GM23338 (cell line): ENCODE results near the gene RFESD. TPM values are rescaled to one million over a fixed set of nuclear protein-coding genes. Genes with fewer than 3 reads are reported as not detected.

Source experiments
- ATAC-seq: fragments of 200-7000 bp; cut with Tn5 transposase; 3 replicates; pipeline ENCODE4 v1.9.1; 2020
- DNase-seq: peaks from one replicate; pipeline ENCODE4 v3.0.0-alpha.2; 2015; ENCODE audit warnings: low spot score
- H2AFZ ChIP-seq: fragments of 200-600 bp; sonication (generic); 2 replicates; pipeline ENCODE4 v1.8.0; 2016; ENCODE audit warnings: antibody characterized with exemption, mild to moderate bottlenecking, moderate library complexity
- H3F3A ChIP-seq: fragments of 200-600 bp; sonication (generic); replicated peaks from 2 replicates; pipeline ENCODE4 v1.8.0; 2017; ENCODE audit warnings: antibody characterized with exemption, mixed run types, low read depth
- H3K27ac ChIP-seq: fragments of 200-600 bp; sonication (generic); 2 replicates; pipeline ENCODE4 v1.6.1; 2016; ENCODE audit warnings: low read depth
- H3K27me3 ChIP-seq: fragments of 200-600 bp; sonication (generic); 2 replicates; pipeline ENCODE4 v1.8.0; 2016; ENCODE audit warnings: mild to moderate bottlenecking, mixed run types, moderate library complexity; ENCODE audit not compliant: insufficient read depth
- H3K36me3 ChIP-seq: fragments of 200-600 bp; sonication (generic); 2 replicates; pipeline ENCODE4 v1.8.0; 2016; ENCODE audit warnings: mild to moderate bottlenecking; ENCODE audit not compliant: insufficient read depth
- H3K4me1 ChIP-seq: fragments of 200-600 bp; sonication (generic); 2 replicates; pipeline ENCODE4 v1.8.0; 2016; ENCODE audit warnings: mild to moderate bottlenecking, moderate library complexity; ENCODE audit not compliant: insufficient read depth
- H3K4me2 ChIP-seq: fragments of 200-600 bp; sonication (generic); 2 replicates; pipeline ENCODE4 v1.7.1; 2017; ENCODE audit warnings: mixed run types
- H3K4me3 ChIP-seq: fragments of 200-600 bp; sonication (generic); 2 replicates; pipeline ENCODE4 v1.6.1; 2016; ENCODE audit warnings: mixed run types
- H3K79me2 ChIP-seq: fragments of 200-600 bp; sonication (generic); replicated peaks from 2 replicates; pipeline ENCODE4 v1.8.0; 2017; ENCODE audit warnings: mild to moderate bottlenecking; ENCODE audit not compliant: insufficient read depth
- H3K9me2 ChIP-seq: fragments of 200-600 bp; sonication (generic); 2 replicates; pipeline ENCODE4 v1.8.0; 2017; ENCODE audit not compliant: insufficient read depth
- H4K20me1 ChIP-seq: fragments of 200-600 bp; sonication (generic); replicated peaks from 2 replicates; pipeline ENCODE4 v1.8.0; 2017; ENCODE audit warnings: mild to moderate bottlenecking; ENCODE audit not compliant: insufficient read depth
- H3K27ac Mint-ChIP-seq: 2 replicates; pipeline ENCODE4 v1.8.0; 2020; ENCODE audit warnings: inconsistent platforms, mild to moderate bottlenecking, moderate library complexity, mixed read lengths
- H3K27me3 Mint-ChIP-seq: 3 replicates; pipeline ENCODE4 v1.8.0; 2022; ENCODE audit warnings: low read depth, mild to moderate bottlenecking, moderate library complexity, mixed read lengths, inconsistent platforms; ENCODE audit not compliant: insufficient read depth, poor library complexity
- H3K36me3 Mint-ChIP-seq: 3 replicates; pipeline ENCODE4 v1.8.0; 2021; ENCODE audit warnings: low read depth, mild to moderate bottlenecking, inconsistent platforms, moderate library complexity, mixed read lengths
- H3K4me1 Mint-ChIP-seq: 3 replicates; pipeline ENCODE4 v1.8.0; 2020; ENCODE audit warnings: mild to moderate bottlenecking, inconsistent platforms, mixed read lengths
- H3K4me3 Mint-ChIP-seq: 3 replicates; pipeline ENCODE4 v1.8.0; 2021; ENCODE audit warnings: moderate library complexity, mild to moderate bottlenecking, inconsistent platforms, mixed read lengths
- H3K9me3 Mint-ChIP-seq: 3 replicates; pipeline ENCODE4 v1.8.0; 2020; ENCODE audit warnings: moderate library complexity, mild to moderate bottlenecking, inconsistent platforms, mixed read lengths
- EZH2 ChIP-seq: fragments of 200-600 bp; sonication (generic); IDR thresholded peaks from one replicate; pipeline ENCODE4 v1.8.0; 2017; ENCODE audit warnings: antibody characterized with exemption, mild to moderate bottlenecking, low read depth; ENCODE audit not compliant: unreplicated experiment
- EZH2phosphoT487 ChIP-seq: fragments of 200-600 bp; sonication (generic); IDR thresholded peaks from one replicate; pipeline ENCODE4 v1.8.1; 2018; ENCODE audit warnings: antibody characterized with exemption; ENCODE audit not compliant: unreplicated experiment
- JUNB ChIP-seq: IDR thresholded peaks from one replicate; pipeline ENCODE4 v1.6.1; 2016; ENCODE audit warnings: antibody characterized with exemption; ENCODE audit not compliant: unreplicated experiment
- NANOG ChIP-seq: IDR thresholded peaks from 2 replicates; pipeline ENCODE4 v1.6.1; 2016; ENCODE audit warnings: antibody characterized with exemption, borderline replicate concordance
- ZNF114 ChIP-seq: fragments of 250-450 bp; sonication (Bioruptor Pico); IDR thresholded peaks from 2 replicates; pipeline ENCODE4 v1.5.0; 2020; ENCODE audit warnings: mild to moderate bottlenecking, moderate library complexity
- ZNF331 ChIP-seq: fragments of 250-450 bp; sonication (Bioruptor Pico); IDR thresholded peaks from 2 replicates; pipeline ENCODE4 v1.5.0; 2020; ENCODE audit warnings: low read depth, mild to moderate bottlenecking, moderate library complexity
- polyA plus RNA-seq: library from polyadenylated mRNA; unstranded; fragments of >200 nt; fragmentation: Nextera tagmentation; extraction: Ambion mirVana; gene quantifications from 2 replicates; pipeline ENCODE4 v1.2.1, GENCODE V29; 2016
- total RNA-seq: library from RNA; depleted of rRNA; stranded (reverse); fragments of >200 nt; shearing (Covaris generic); gene quantifications from 2 replicates; pipeline ENCODE4 v1.2.3, GENCODE V29; 2014
- TF ChIP-seq, protein P1 (sequence below): IDR thresholded peaks from one replicate; pipeline ENCODE4 v1.6.1; 2018; ENCODE audit warnings: antibody characterized with exemption; ENCODE audit not compliant: unreplicated experiment
- TF ChIP-seq, protein P2 (sequence below): IDR thresholded peaks from 2 replicates; pipeline ENCODE4 v1.6.1; 2016; ENCODE audit warnings: antibody characterized with exemption
- TF ChIP-seq, protein P3 (sequence below), 2 experiments: fragments of 200-600 bp in 1 of 2; sonication (generic) in 1 of 2; conservative IDR thresholded peaks; 2 replicates each; pipeline versions ENCODE4 v1.5.1 to v1.6.1; 2016 to 2017; ENCODE audit warnings: antibody characterized with exemption in 2 of 2, low read depth in 2 of 2, mild to moderate bottlenecking in 2 of 2, moderate library complexity in 1 of 2

RFESD gene
- total and polyA plus RNA-seq, 2 experiments from 2014 or later = 2.4 to 6.9 TPM

- TF ChIP-seq, protein P1, sequence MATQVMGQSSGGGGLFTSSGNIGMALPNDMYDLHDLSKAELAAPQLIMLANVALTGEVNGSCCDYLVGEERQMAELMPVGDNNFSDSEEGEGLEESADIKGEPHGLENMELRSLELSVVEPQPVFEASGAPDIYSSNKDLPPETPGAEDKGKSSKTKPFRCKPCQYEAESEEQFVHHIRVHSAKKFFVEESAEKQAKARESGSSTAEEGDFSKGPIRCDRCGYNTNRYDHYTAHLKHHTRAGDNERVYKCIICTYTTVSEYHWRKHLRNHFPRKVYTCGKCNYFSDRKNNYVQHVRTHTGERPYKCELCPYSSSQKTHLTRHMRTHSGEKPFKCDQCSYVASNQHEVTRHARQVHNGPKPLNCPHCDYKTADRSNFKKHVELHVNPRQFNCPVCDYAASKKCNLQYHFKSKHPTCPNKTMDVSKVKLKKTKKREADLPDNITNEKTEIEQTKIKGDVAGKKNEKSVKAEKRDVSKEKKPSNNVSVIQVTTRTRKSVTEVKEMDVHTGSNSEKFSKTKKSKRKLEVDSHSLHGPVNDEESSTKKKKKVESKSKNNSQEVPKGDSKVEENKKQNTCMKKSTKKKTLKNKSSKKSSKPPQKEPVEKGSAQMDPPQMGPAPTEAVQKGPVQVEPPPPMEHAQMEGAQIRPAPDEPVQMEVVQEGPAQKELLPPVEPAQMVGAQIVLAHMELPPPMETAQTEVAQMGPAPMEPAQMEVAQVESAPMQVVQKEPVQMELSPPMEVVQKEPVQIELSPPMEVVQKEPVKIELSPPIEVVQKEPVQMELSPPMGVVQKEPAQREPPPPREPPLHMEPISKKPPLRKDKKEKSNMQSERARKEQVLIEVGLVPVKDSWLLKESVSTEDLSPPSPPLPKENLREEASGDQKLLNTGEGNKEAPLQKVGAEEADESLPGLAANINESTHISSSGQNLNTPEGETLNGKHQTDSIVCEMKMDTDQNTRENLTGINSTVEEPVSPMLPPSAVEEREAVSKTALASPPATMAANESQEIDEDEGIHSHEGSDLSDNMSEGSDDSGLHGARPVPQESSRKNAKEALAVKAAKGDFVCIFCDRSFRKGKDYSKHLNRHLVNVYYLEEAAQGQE = no peak
Measured at GRCh38 chr5:95668216-95668615, 21.6 kb downstream of the RFESD start (continued).

GRCh38 chr5:95668728-95669127 is 22.2 kb downstream of the RFESD start:
- no peaks in the 10 kb centered on the region for H4K20me1 ChIP-seq
- TF ChIP-seq ZNF114 (CRISPR knock-in tag) (no peak), JUNB (no peak), EZH2 (no peak), NANOG (no peak), ZNF331 (CRISPR knock-in tag) (no peak), EZH2phosphoT487 (no peak)
- TF ChIP-seq, protein P2, sequence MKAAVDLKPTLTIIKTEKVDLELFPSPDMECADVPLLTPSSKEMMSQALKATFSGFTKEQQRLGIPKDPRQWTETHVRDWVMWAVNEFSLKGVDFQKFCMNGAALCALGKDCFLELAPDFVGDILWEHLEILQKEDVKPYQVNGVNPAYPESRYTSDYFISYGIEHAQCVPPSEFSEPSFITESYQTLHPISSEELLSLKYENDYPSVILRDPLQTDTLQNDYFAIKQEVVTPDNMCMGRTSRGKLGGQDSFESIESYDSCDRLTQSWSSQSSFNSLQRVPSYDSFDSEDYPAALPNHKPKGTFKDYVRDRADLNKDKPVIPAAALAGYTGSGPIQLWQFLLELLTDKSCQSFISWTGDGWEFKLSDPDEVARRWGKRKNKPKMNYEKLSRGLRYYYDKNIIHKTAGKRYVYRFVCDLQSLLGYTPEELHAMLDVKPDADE = no peak
- TF ChIP-seq, protein P3, sequence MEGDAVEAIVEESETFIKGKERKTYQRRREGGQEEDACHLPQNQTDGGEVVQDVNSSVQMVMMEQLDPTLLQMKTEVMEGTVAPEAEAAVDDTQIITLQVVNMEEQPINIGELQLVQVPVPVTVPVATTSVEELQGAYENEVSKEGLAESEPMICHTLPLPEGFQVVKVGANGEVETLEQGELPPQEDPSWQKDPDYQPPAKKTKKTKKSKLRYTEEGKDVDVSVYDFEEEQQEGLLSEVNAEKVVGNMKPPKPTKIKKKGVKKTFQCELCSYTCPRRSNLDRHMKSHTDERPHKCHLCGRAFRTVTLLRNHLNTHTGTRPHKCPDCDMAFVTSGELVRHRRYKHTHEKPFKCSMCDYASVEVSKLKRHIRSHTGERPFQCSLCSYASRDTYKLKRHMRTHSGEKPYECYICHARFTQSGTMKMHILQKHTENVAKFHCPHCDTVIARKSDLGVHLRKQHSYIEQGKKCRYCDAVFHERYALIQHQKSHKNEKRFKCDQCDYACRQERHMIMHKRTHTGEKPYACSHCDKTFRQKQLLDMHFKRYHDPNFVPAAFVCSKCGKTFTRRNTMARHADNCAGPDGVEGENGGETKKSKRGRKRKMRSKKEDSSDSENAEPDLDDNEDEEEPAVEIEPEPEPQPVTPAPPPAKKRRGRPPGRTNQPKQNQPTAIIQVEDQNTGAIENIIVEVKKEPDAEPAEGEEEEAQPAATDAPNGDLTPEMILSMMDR (conservative IDR thresholded peaks at IDR 0.05; ENCODE audit: low read depth in 2 of 2) = no peak
- TF ChIP-seq, protein P1 = no peak

More at GRCh38 chr5:95668728-95669127, 22.2 kb downstream of the RFESD start:
- Histone ChIP-seq H3K4me2 (no peak overlapping the region), H3K4me1 (no peaks in the 10 kb centered on the region), H3F3A (no peaks in the 10 kb centered on the region), H3K27ac (no peak overlapping the region), H3K9me2 (no peaks in the 10 kb centered on the region), H2AFZ (no peak overlapping the region), H3K79me2 (no peaks in the 10 kb centered on the region), H3K4me3 (no peak overlapping the region), H3K36me3 (no peaks in the 10 kb centered on the region), H3K27me3 (no peaks in the 10 kb centered on the region)
- no peaks in the 10 kb centered on the region for H3K36me3 Mint-ChIP-seq
- ATAC-seq = no peak
- DNase-seq = no peak
- no peaks in the 10 kb centered on the region for H3K27me3 Mint-ChIP-seq
- H3K4me1 Mint-ChIP-seq = no peaks in the 10 kb centered on the region
- H3K4me3 Mint-ChIP-seq = no peak overlapping the region
- H3K9me3 Mint-ChIP-seq = no peaks in the 10 kb centered on the region; the same call in 2 of the 3 replicates
- no peak overlapping the region for H3K27ac Mint-ChIP-seq
